ENCODE data around the gene XXYLT1. TPM values are rescaled to one million over a fixed set of nuclear protein-coding genes. Genes with fewer than 3 reads are reported as not detected.

The XXYLT1 gene
- total RNA-seq, 1 experiment from 2014 or later, result 25.5 TPM

- Histone ChIP-seq H3K9me3 (ENCODE audit: low read length) (no peaks in the 10 kb centered on the region), H2AFZ (ENCODE audit: low read length) (no peak overlapping the region), H3K27me3 (ENCODE audit: low read length) (no peaks in the 10 kb centered on the region), H3F3A (ENCODE audit: low read length, unreplicated experiment) (no peaks in the 10 kb centered on the region), H3K79me2 (ENCODE audit: low read length) (no peaks in the 10 kb centered on the region), H3K27ac (ENCODE audit: low read length) (no peak overlapping the region), H3K9me2 (replicated peaks; ENCODE audit: low read length) (no peaks in the 10 kb centered on the region), H4K20me1 (ENCODE audit: low read length) (no peaks in the 10 kb centered on the region), H3K4me3 (ENCODE audit: low read length) (no peak overlapping the region), H3K4me1 (ENCODE audit: insufficient read depth, low read length) (no peaks in the 10 kb centered on the region), H3K36me3 (ENCODE audit: low read depth, low read length) (no peaks in the 10 kb centered on the region), H3K9ac (ENCODE audit: low read length) (no peak overlapping the region), H3K4me2 (ENCODE audit: low read length) (no peak overlapping the region)
- DNase-seq (no peak), ATAC-seq (no peak)
- intact Hi-C loops (cut with micrococcal nuclease), result no loop called here
- ChIA-PET CTCF (no interaction called here), POLR2A (ENCODE audit: unreplicated experiment) (no interaction called here)
- TF ChIP-seq EZH2phosphoT487 (IDR thresholded peaks at IDR 0.05; ENCODE audit: borderline replicate concordance, low read length), result no peak
- no TSS peak for BruUV-seq (replicated peaks)
These were observed 193.1 kb downstream of the XXYLT1 start for GRCh38 chr3:195077611-195078540.

DNA sequence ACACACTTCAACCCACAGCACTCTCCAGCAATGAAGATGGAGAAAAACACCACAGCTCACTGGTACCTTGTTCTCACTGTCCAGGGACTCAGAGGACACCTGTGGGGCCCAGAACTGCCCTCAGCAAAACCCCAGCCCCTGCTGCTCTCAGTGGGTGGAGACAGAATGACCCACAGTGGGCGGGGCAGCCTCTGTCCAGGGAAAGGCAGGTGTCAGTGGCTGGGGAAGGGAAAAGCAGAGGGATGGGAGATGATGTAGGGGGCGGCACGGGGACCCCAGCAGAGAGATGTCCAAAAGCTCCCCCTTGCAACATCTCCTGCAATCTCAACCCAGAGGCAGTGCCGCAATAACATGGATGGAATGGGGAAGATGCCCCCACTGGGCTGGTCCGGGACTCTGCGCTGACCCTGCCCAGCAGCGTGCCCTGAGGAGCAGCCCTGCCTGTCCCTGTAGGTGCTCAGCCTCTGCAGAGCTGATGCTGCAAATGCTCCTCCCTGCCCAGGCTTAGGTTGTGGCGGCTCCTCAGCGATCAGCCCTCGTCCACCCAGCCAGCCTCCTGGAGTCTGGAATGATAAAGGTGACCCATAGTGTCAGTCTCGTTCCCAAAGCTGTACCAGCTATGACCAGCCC is 193.9 kb downstream of the XXYLT1 start:
- no peaks in the 10 kb centered on the region for H3K36me3 ChIP-seq (ENCODE audit: low read depth, low read length)
- H2AFZ ChIP-seq (ENCODE audit: low read length), result no peak overlapping the region
- no peaks in the 10 kb centered on the region for H3K4me1 ChIP-seq (ENCODE audit: insufficient read depth, low read length)
- intact Hi-C loops (cut with micrococcal nuclease), result no loop called here
- no peak overlapping the region for H3K9ac ChIP-seq (ENCODE audit: low read length)
- no peaks in the 10 kb centered on the region for H3K79me2 ChIP-seq (ENCODE audit: low read length)
- no peaks in the 10 kb centered on the region for H3K9me2 ChIP-seq (replicated peaks; ENCODE audit: low read length)
- no peak overlapping the region for H3K4me3 ChIP-seq (ENCODE audit: low read length)
- no peaks in the 10 kb centered on the region for H3F3A ChIP-seq (ENCODE audit: low read length, unreplicated experiment)
- no peak for DNase-seq
- no peak overlapping the region for H3K27ac ChIP-seq (ENCODE audit: low read length)
- no peak overlapping the region for H3K4me2 ChIP-seq (ENCODE audit: low read length)
- H3K27me3 ChIP-seq (ENCODE audit: low read length), result no peaks in the 10 kb centered on the region
- no TSS peak for BruUV-seq (replicated peaks)
- no peaks in the 10 kb centered on the region for H4K20me1 ChIP-seq (ENCODE audit: low read length)
- ATAC-seq, result peak; percentile 29; the same call in 1 of the 2 replicates
- ChIA-PET POLR2A (ENCODE audit: unreplicated experiment) (no interaction called here), CTCF (no interaction called here)
- TF ChIP-seq EZH2phosphoT487 (IDR thresholded peaks at IDR 0.05; ENCODE audit: borderline replicate concordance, low read length) (no peak), EZH2 (IDR thresholded peaks at IDR 0.05; ENCODE audit: low read length, unreplicated experiment) (no peak)
- TF ChIP-seq, protein P1, sequence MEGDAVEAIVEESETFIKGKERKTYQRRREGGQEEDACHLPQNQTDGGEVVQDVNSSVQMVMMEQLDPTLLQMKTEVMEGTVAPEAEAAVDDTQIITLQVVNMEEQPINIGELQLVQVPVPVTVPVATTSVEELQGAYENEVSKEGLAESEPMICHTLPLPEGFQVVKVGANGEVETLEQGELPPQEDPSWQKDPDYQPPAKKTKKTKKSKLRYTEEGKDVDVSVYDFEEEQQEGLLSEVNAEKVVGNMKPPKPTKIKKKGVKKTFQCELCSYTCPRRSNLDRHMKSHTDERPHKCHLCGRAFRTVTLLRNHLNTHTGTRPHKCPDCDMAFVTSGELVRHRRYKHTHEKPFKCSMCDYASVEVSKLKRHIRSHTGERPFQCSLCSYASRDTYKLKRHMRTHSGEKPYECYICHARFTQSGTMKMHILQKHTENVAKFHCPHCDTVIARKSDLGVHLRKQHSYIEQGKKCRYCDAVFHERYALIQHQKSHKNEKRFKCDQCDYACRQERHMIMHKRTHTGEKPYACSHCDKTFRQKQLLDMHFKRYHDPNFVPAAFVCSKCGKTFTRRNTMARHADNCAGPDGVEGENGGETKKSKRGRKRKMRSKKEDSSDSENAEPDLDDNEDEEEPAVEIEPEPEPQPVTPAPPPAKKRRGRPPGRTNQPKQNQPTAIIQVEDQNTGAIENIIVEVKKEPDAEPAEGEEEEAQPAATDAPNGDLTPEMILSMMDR (conservative IDR thresholded peaks at IDR 0.05; ENCODE audit: low read depth, low read length), result no peak
- H3K9me3 ChIP-seq (ENCODE audit: low read length), result no peaks in the 10 kb centered on the region

GRCh38 chr3:195075941-195076875 is 194.8 kb downstream of the XXYLT1 start:
- intact Hi-C loops (cut with micrococcal nuclease), result no loop called here
- ATAC-seq, result no peak
- Histone ChIP-seq H3K4me1 (ENCODE audit: insufficient read depth, low read length) (no peaks in the 10 kb centered on the region), H3F3A (ENCODE audit: low read length, unreplicated experiment) (no peaks in the 10 kb centered on the region), H4K20me1 (ENCODE audit: low read length) (no peaks in the 10 kb centered on the region), H3K4me3 (ENCODE audit: low read length) (no peak overlapping the region), H3K9me2 (replicated peaks; ENCODE audit: low read length) (no peaks in the 10 kb centered on the region), H3K4me2 (ENCODE audit: low read length) (no peak overlapping the region), H3K9me3 (ENCODE audit: low read length) (no peaks in the 10 kb centered on the region), H3K9ac (ENCODE audit: low read length) (no peak overlapping the region), H3K79me2 (ENCODE audit: low read length) (no peaks in the 10 kb centered on the region), H2AFZ (ENCODE audit: low read length) (no peak overlapping the region), H3K27me3 (ENCODE audit: low read length) (no peaks in the 10 kb centered on the region), H3K27ac (ENCODE audit: low read length) (no peak overlapping the region), H3K36me3 (ENCODE audit: low read depth, low read length) (no peaks in the 10 kb centered on the region)
- CTCF ChIA-PET, result no interaction called here
- TF ChIP-seq EZH2phosphoT487 (IDR thresholded peaks at IDR 0.05; ENCODE audit: borderline replicate concordance, low read length) (no peak), EZH2 (IDR thresholded peaks at IDR 0.05; ENCODE audit: low read length, unreplicated experiment) (no peak)
- TF ChIP-seq, protein P1 (conservative IDR thresholded peaks at IDR 0.05; ENCODE audit: low read depth, low read length), result no peak
- BruUV-seq (replicated peaks), result no TSS peak
- POLR2A ChIA-PET (ENCODE audit: unreplicated experiment), result no interaction called here
- no peak for DNase-seq
